OCI-LY7 (cell line): ENCODE results near the gene IP6K3. TPM values are rescaled to one million over a fixed set of nuclear protein-coding genes. Genes with fewer than 3 reads are reported as not detected.

Experiments
- BruUV-seq: library from RNA; stranded (reverse); fragments of 400-500 nt; replicated peaks from 2 replicates; lab custom pipeline; 2021; lab: Mats Ljungman, UMichigan
- CTCF ChIA-PET: fragments of 300-600 bp; sonication (Branson Sonifier 250); formaldehyde crosslinking; loops from one replicate; lab custom pipeline; 2022; ENCODE audit warnings: antibody characterized with exemption; ENCODE audit not compliant: unreplicated experiment; lab: Charles Lee
- POLR2A ChIA-PET: fragments of 300-600 bp; sonication (Branson Sonifier 250); formaldehyde crosslinking; loops from one replicate; lab custom pipeline; 2022; ENCODE audit warnings: antibody characterized with exemption; lab: Charles Lee
- DNase-seq: peaks from one replicate; pipeline ENCODE4 v3.0.0-alpha.2; 2015; ENCODE audit warnings: low spot score
- H2AFZ ChIP-seq: fragments of 200-600 bp; sonication (generic), shearing (Covaris generic); 2 replicates; pipeline ENCODE4 v1.6.1; 2014; ENCODE audit warnings: mild to moderate bottlenecking, antibody characterized with exemption, low read length, moderate library complexity
- H3K27ac ChIP-seq: fragments of 200-600 bp; sonication (generic); 2 replicates; pipeline ENCODE4 v1.5.1; 2014; ENCODE audit warnings: mixed run types, low read depth, mild to moderate bottlenecking, moderate library complexity, low read length, inconsistent platforms; ENCODE audit not compliant: poor library complexity, severe bottlenecking
- H3K36me3 ChIP-seq: fragments of 200-600 bp; sonication (generic); 2 replicates; pipeline ENCODE4 v1.6.1; 2014; ENCODE audit warnings: mild to moderate bottlenecking, antibody characterized with exemption, low read length, moderate library complexity, mixed read lengths; ENCODE audit not compliant: insufficient read depth
- H3K4me1 ChIP-seq: fragments of 200-600 bp; sonication (generic); 2 replicates; pipeline ENCODE4 v1.5.1; 2014; ENCODE audit warnings: mild to moderate bottlenecking, low read length; ENCODE audit not compliant: insufficient read depth, poor library complexity, severe bottlenecking
- H3K4me2 ChIP-seq: fragments of 200-600 bp; sonication (generic); 2 replicates; pipeline ENCODE4 v1.6.1; 2014; ENCODE audit warnings: mild to moderate bottlenecking, low read length
- H3K4me3 ChIP-seq: fragments of 200-600 bp; sonication (generic); 2 replicates; pipeline ENCODE4 v1.5.1; 2014; ENCODE audit warnings: mild to moderate bottlenecking, low read depth, low read length; ENCODE audit not compliant: poor library complexity, severe bottlenecking
- H3K79me2 ChIP-seq: fragments of 200-600 bp; sonication (generic); 2 replicates; pipeline ENCODE4 v1.6.1; 2016; ENCODE audit warnings: low read depth, mild to moderate bottlenecking, low read length, moderate library complexity, mixed read lengths; ENCODE audit not compliant: insufficient read depth
- H3K9me2 ChIP-seq: fragments of 200-600 bp; sonication (generic); 2 replicates; pipeline ENCODE4 v1.6.1; 2016; ENCODE audit warnings: mild to moderate bottlenecking, low read length, mixed read lengths; ENCODE audit not compliant: insufficient read depth
- H3K9me3 ChIP-seq: fragments of 200-600 bp; sonication (generic); 2 replicates; pipeline ENCODE4 v1.6.1; 2014; ENCODE audit warnings: mild to moderate bottlenecking, mixed run types, low read length, mixed read lengths
- H4K20me1 ChIP-seq: fragments of 200-600 bp; sonication (generic); 2 replicates; pipeline ENCODE4 v1.6.1; 2014; ENCODE audit warnings: mild to moderate bottlenecking, antibody characterized with exemption, low read length, moderate library complexity, mixed read lengths; ENCODE audit not compliant: insufficient read depth
- CTCF ChIP-seq: fragments of 200-600 bp; sonication (generic); conservative IDR thresholded peaks from 2 replicates; pipeline ENCODE4 v1.5.1; 2014; ENCODE audit warnings: mild to moderate bottlenecking, antibody characterized with exemption, low read length, moderate library complexity, mixed read lengths
- EZH2phosphoT487 ChIP-seq: fragments of 200-600 bp; sonication (generic); IDR thresholded peaks from 2 replicates; pipeline ENCODE4 v1.6.1; 2018; ENCODE audit warnings: low read depth, borderline replicate concordance, mild to moderate bottlenecking, mixed run types, antibody characterized with exemption, low read length, moderate library complexity, mixed read lengths
- intact Hi-C: fragments of 100-400 bp; cut with micrococcal nuclease; formaldehyde crosslinking; loops from one replicate; pipeline ENCODE4 v1.10.0; 2022; ENCODE audit not compliant: unreplicated experiment
- total RNA-seq, 2 experiments: library from RNA; depleted of rRNA in 1 of 2; stranded (reverse); fragments of >200 nt in 1 of 2; shearing (Covaris generic) in 1 of 2; gene quantifications; 2 replicates each; pipeline ENCODE4 v1.2.3, GENCODE V29; 2014 to 2022

IP6K3 gene
- total RNA-seq, 2 experiments from 2014 or later = not detected

- no peaks in the 10 kb centered on the region for H4K20me1 ChIP-seq
- H3K79me2 ChIP-seq = peaks cover 20% of the 10 kb centered on the region
- H3K36me3 ChIP-seq = peaks cover 40% of the 10 kb centered on the region
- peak; percentile 99 for DNase-seq
- peak within 1 kb of the TSS; percentile 97 for H3K4me2 ChIP-seq
- H3K4me3 ChIP-seq = peak within 1 kb of the TSS; percentile 76
- peak; percentile 80 for TF ChIP-seq CTCF
- no peak for TF ChIP-seq EZH2phosphoT487
- peaks cover 30% of the 10 kb centered on the region for H3K4me1 ChIP-seq
- intact Hi-C loops = loop anchor here (5.0 kb wide), 2 partner anchors 51 to 321 kb away; no protein-coding TSS in a partner anchor
- H3K27ac ChIP-seq = peak within 1 kb of the TSS; percentile 76
- CTCF ChIA-PET = interaction anchor here (0.6 to 2.0 kb wide), 13 partner anchors 8 to 986 kb away, joined by 3 to 12 read pairs (median 3); partner anchors contain the start of gene BAK1
- peak within 1 kb of the TSS; percentile 96 for H2AFZ ChIP-seq
- no peaks in the 10 kb centered on the region for H3K9me3 ChIP-seq
- BruUV-seq = no TSS peak
- H3K9me2 ChIP-seq = no peaks in the 10 kb centered on the region
- POLR2A ChIA-PET = interaction anchor here (0.6 to 1.7 kb wide), 26 partner anchors 9 to 440 kb away, joined by 3 to 8 read pairs (median 3); partner anchors contain the start of genes BAK1, RPS18, VPS52 and ZBTB9
Measured at GRCh38 chr6:33711140-33712129, 35.3 kb downstream of the IP6K3 start, which contains the start of gene UQCC2. TSS of gene UQCC2 (minus strand) at chr6:33711700. CDS start at chr6:33711686, 14 bp downstream.

- H3K79me2 ChIP-seq = peaks cover 20% of the 10 kb centered on the region
- no peaks in the 10 kb centered on the region for H3K9me3 ChIP-seq
- H3K36me3 ChIP-seq = peaks cover 40% of the 10 kb centered on the region
- TF ChIP-seq CTCF = no peak
- no peak for TF ChIP-seq EZH2phosphoT487
- peak overlapping the region; percentile 76 for H3K27ac ChIP-seq
- no peaks in the 10 kb centered on the region for H4K20me1 ChIP-seq
- no TSS peak for BruUV-seq
- peaks cover 32% of the 10 kb centered on the region for H3K4me1 ChIP-seq
- DNase-seq = peak; percentile 29
- POLR2A ChIA-PET = interaction anchor here (0.6 to 1.7 kb wide), 15 partner anchors 8 to 439 kb away, joined by 3 to 8 read pairs (median 4); partner anchors contain the start of genes BAK1, RPS18 and VPS52
- H3K4me3 ChIP-seq = peak overlapping the region; percentile 76
- H3K4me2 ChIP-seq = peak overlapping the region; percentile 97
- H2AFZ ChIP-seq = peak overlapping the region; percentile 96; the same call in 1 of the 2 replicates
- intact Hi-C loops = loop anchor here (5.0 kb wide), 2 partner anchors 52 to 322 kb away; no protein-coding TSS in a partner anchor
- H3K9me2 ChIP-seq = no peaks in the 10 kb centered on the region
- CTCF ChIA-PET = interaction anchor here (0.9 to 2.0 kb wide), 5 partner anchors 9 to 130 kb away, joined by 3 to 12 read pairs (median 3); partner anchors contain the start of gene BAK1
Measured at GRCh38 chr6:33710296-33711121, 36.2 kb downstream of the IP6K3 start.
